Spleen (tissue), 11 donors: ENCODE data around the gene MED19. TPM values are rescaled to one million over a fixed set of nuclear protein-coding genes. Genes with fewer than 3 reads are reported as not detected.
"Not testable (repeated sequence)": the region's sequence is repeated elsewhere in the genome, so short reads cannot be mapped to it uniquely, and the experiment has no call there.

ENCODE experiments used
- DNase-seq: peaks from one replicate; pipeline ENCODE4 v3.0.0-alpha.2; 2020
- H3K27ac ChIP-seq, 8 donors: fragments of 200-600 bp; sonication (generic) in 7 of 8; 1 replicate in 4 of 8; 2 replicates in 4 of 8; pipeline versions ENCODE4 v1.5.0 to v1.8.0; 2016 to 2021; ENCODE audit warnings: inconsistent platforms in 4 of 8, mild to moderate bottlenecking in 4 of 8, moderate library complexity in 1 of 8
- H3K27me3 ChIP-seq, 7 donors: fragments of 200-600 bp; sonication (generic) in 6 of 7; replicated peaks in 1 of 7; 1 replicate in 4 of 7; 2 replicates in 3 of 7; pipeline versions ENCODE4 v1.5.0 to v1.8.0; 2016 to 2021; ENCODE audit warnings: inconsistent platforms in 3 of 7, mild to moderate bottlenecking in 1 of 7
- H3K36me3 ChIP-seq, 6 donors: fragments of 200-600 bp; sonication (generic) in 5 of 6; 1 replicate in 4 of 6; 2 replicates in 2 of 6; pipeline versions ENCODE4 v1.5.0 to v1.8.0; 2016 to 2021; ENCODE audit warnings: inconsistent platforms in 2 of 6
- H3K4me1 ChIP-seq, 6 donors: fragments of 200-600 bp; sonication (generic) in 5 of 6; 1 replicate in 3 of 6; 2 replicates in 3 of 6; pipeline versions ENCODE4 v1.5.0 to v1.8.0; 2016 to 2021; ENCODE audit warnings: inconsistent platforms in 3 of 6
- H3K4me3 ChIP-seq, 8 donors: fragments of 200-600 bp; sonication (generic) in 7 of 8; 1 replicate in 4 of 8; 2 replicates in 4 of 8; pipeline versions ENCODE4 v1.5.0 to v1.8.0; 2016 to 2021; ENCODE audit warnings: inconsistent platforms in 4 of 8, mild to moderate bottlenecking in 4 of 8, moderate library complexity in 2 of 8
- H3K9me3 ChIP-seq, 8 donors: fragments of 200-600 bp; sonication (generic) in 7 of 8; 1 replicate in 4 of 8; 2 replicates in 4 of 8; pipeline versions ENCODE4 v1.5.0 to v1.8.0; 2016 to 2021; ENCODE audit warnings: inconsistent platforms in 4 of 8
- POLR2A ChIP-seq, 3 donors: fragments of 450-650 bp; IDR thresholded peaks; one replicate each; pipeline ENCODE4 v1.5.1; 2017; ENCODE audit warnings: antibody characterized with exemption in 3 of 3, mild to moderate bottlenecking in 1 of 3
- POLR2AphosphoS5 ChIP-seq, 3 donors: sonication (generic); formaldehyde crosslinking; IDR thresholded peaks; one replicate each; pipeline ENCODE4 v1.5.1; 2017; ENCODE audit warnings: antibody characterized with exemption in 3 of 3
- WGBS, 5 donors: extraction: QIAGEN DNeasy Blood & Tissue Kit in 3 of 5; methylation state at CpG; one replicate each; pipeline versions ENCODE4 v1.1.5 to v1.1.7; 2013 to 2018; 5-methylcytosine and 5-hydroxymethylcytosine counted together
- intact Hi-C: fragments of 100-400 bp; cut with DNase I; formaldehyde crosslinking; loops from one replicate; pipeline ENCODE4 v1.15.0; 2023; ENCODE audit warnings: low total_unique reads
- polyA plus RNA-seq, 3 donors: library from polyadenylated mRNA; stranded (reverse); fragments of 200-250 nt; gene quantifications; one replicate each; pipeline ENCODE4 v1.2.1, GENCODE V29; 2013
- total RNA-seq, 7 donors: library from RNA; depleted of rRNA in 3 of 7; stranded (reverse); fragments of >200 nt in 3 of 7; fragmentation: NEBNext Ultra II Directional in 4 of 7; extraction: Animal tissue kit (Norgen Biotek cat#: 25700) in 4 of 7; gene quantifications; one replicate each; pipeline versions ENCODE4 v1.1.0 to v1.2.1, GENCODE V29; 2016 to 2021
- TF ChIP-seq, protein P1 (sequence below), 11 experiments: fragments of 200-600 bp in 7 of 11; fragments of 450-650 bp in 4 of 11; sonication (generic) in 4 of 11; IDR thresholded peaks in 8 of 11; conservative IDR thresholded peaks in 3 of 11; 1 replicate in 7 of 11; 2 replicates in 4 of 11; pipeline versions ENCODE4 v1.4.0 to v1.8.0; 2016 to 2021; ENCODE audit warnings: antibody characterized with exemption in 11 of 11, inconsistent platforms in 4 of 11, mild to moderate bottlenecking in 1 of 11
- donor health status: healthy with polysubstance abuse.
- donor health status: DM: no; HTN: no; CAD: no; lungs with moderate emphysema.
- donor health status: DM: no; HTN: no; CAD: no.
- donor health status: Bipolar disorder and iron deficiency.
- donor health status: healthy.
- donor health status: DM: no; HTN: no; CAD: no.
- donor health status: DM: yes; HTN: yes; CAD: no.

The MED19 gene
- total and polyA plus RNA-seq, 10 donors = 8.3 to 14.7 (median 11.0) TPM

- no peaks in the 10 kb centered on the region for H3K9me3 ChIP-seq
- no peak for DNase-seq
- WGBS, 5 donors = 93 to 98% (median 95%) methylated on average over 2 of the region's 2 CpGs
- H3K4me3 ChIP-seq = peak overlapping the region in 6 of 8 donors; percentile 90 to 99 (median 94)
- intact Hi-C loops = no loop called here
- no peaks in the 10 kb centered on the region for H3K27me3 ChIP-seq
- H3K36me3 ChIP-seq = peaks cover 0 to 29% (median 2%) of the 10 kb centered on the region in 6 donors
- H3K27ac ChIP-seq = no peak overlapping the region
- H3K4me1 ChIP-seq = peaks cover 27 to 59% (median 46%) of the 10 kb centered on the region in 6 donors
- TF ChIP-seq POLR2AphosphoS5 (IDR thresholded peaks at IDR 0.05) = no peak
- TF ChIP-seq POLR2A (IDR thresholded peaks at IDR 0.05) = no peak
- TF ChIP-seq, protein P1, sequence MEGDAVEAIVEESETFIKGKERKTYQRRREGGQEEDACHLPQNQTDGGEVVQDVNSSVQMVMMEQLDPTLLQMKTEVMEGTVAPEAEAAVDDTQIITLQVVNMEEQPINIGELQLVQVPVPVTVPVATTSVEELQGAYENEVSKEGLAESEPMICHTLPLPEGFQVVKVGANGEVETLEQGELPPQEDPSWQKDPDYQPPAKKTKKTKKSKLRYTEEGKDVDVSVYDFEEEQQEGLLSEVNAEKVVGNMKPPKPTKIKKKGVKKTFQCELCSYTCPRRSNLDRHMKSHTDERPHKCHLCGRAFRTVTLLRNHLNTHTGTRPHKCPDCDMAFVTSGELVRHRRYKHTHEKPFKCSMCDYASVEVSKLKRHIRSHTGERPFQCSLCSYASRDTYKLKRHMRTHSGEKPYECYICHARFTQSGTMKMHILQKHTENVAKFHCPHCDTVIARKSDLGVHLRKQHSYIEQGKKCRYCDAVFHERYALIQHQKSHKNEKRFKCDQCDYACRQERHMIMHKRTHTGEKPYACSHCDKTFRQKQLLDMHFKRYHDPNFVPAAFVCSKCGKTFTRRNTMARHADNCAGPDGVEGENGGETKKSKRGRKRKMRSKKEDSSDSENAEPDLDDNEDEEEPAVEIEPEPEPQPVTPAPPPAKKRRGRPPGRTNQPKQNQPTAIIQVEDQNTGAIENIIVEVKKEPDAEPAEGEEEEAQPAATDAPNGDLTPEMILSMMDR (IDR thresholded peaks at IDR 0.05 in 8 of 11, conservative IDR thresholded peaks at IDR 0.05 in 3 of 11) = no peak
Measured at GRCh38 chr11:57713835-57714234, 1.8 kb upstream of the MED19 start.

- 0 to 1% (median 0%) methylated on average over 22 to 53 of the region's 53 CpGs for WGBS, 5 donors
- H3K36me3 ChIP-seq = peaks cover 0 to 19% (median 0%) of the 10 kb centered on the region in 6 donors
Measured at GRCh38 chr11:57712256-57713150, 488 bp upstream of the MED19 start, which contains the start of gene TMX2. Gene TMX2 (plus strand): TSS chr11:57712593. CDS start chr11:57712619, 26 bp downstream.

DNA sequence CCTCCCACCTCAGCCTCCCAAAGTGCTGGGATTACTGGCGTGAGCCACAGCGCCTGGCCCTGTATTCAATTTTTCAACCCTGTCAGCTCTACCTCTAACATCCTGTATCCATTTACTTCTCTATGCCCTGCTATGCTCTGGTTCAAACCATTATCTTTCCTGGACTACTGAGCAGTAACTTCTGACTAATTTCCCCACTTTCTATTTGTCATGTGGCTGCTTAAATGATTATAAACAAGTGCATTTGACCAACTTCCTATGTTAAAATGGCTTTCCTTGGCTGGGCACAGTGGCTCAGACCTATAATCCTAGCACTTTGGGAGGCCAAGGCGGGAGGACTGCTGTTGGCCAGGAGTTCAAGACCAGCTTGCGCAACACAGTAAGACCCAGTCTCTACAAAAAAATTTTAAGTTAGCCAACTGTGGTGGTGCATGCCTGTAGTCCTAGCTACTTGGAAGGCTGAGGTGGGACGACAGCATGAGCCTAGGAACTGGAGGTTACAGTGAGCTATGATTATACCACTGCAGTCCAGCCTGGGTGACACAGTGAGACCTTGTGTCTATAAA lies 2.1 kb downstream of the MED19 start:
- 91 to 95% (median 94%) methylated on average over 5 of the region's 5 CpGs for whole genome bisulfite sequencing, 5 donors
- no peak overlapping the region for H3K27ac ChIP-seq
- no peak for TF ChIP-seq POLR2AphosphoS5 (IDR thresholded peaks at IDR 0.05)
- no peak for TF ChIP-seq POLR2A (IDR thresholded peaks at IDR 0.05)
- TF ChIP-seq, protein P1 (IDR thresholded peaks at IDR 0.05 in 8 of 11, conservative IDR thresholded peaks at IDR 0.05 in 3 of 11) = no peak
- H3K4me1 ChIP-seq = peaks cover 26 to 63% (median 45%) of the 10 kb centered on the region in 6 donors
- H3K9me3 ChIP-seq = no peaks in the 10 kb centered on the region
- H3K27me3 ChIP-seq = no peaks in the 10 kb centered on the region
- no peak for DNase-seq
- peaks cover 0 to 33% (median 3%) of the 10 kb centered on the region in 6 donors for H3K36me3 ChIP-seq
- no peak overlapping the region for H3K4me3 ChIP-seq
- intact Hi-C loops = no loop called here

More at GRCh38 chr11:57712256-57713150, 488 bp upstream of the MED19 start, which contains the start of gene TMX2:
- Histone ChIP-seq H3K27me3 (no peaks in the 10 kb centered on the region), H3K4me3 (peak within 1 kb of the TSS; percentile 90 to 99 (median 96)), H3K27ac (peak within 1 kb of the TSS; percentile 85 to 96 (median 92)), H3K9me3 (no peaks in the 10 kb centered on the region), H3K4me1 (peaks cover 27 to 69% (median 48%) of the 10 kb centered on the region in 6 donors)
- peak; percentile 95 for DNase-seq
- TF ChIP-seq POLR2AphosphoS5 (IDR thresholded peaks at IDR 0.05) = peak; percentile 86 to 89 (median 89)
- TF ChIP-seq, protein P1 (IDR thresholded peaks at IDR 0.05 in 8 of 11, conservative IDR thresholded peaks at IDR 0.05 in 3 of 11) = peak in 3 of 11 experiments; percentile 8 to 26 (median 12)
- TF ChIP-seq POLR2A (IDR thresholded peaks at IDR 0.05) = no peak
- intact Hi-C loops = no loop called here

GRCh38 chr11:57705432-57705831 lies 6.6 kb downstream of the MED19 start:
- H3K4me3 ChIP-seq, DNase-seq, intact Hi-C loops, H3K27me3 ChIP-seq, H3K27ac ChIP-seq, H3K9me3 ChIP-seq: not testable (repeated sequence)
- 91 to 97% (median 92%) methylated on average over 8 of the region's 8 CpGs for WGBS, 5 donors
- peaks cover 0 to 78% (median 40%) of the 10 kb centered on the region in 6 donors for H3K36me3 ChIP-seq
- H3K4me1 ChIP-seq = peaks cover 0 to 26% (median 11%) of the 10 kb centered on the region in 6 donors
